DMS53 (cell line): Measurements from ENCODE around the gene PCAT7.

Experiments used
- DNase-seq: peaks from one replicate; lab custom pipeline; 2025; lab: John Stamatoyannopoulos, UW

PCAT7 gene

DNA sequence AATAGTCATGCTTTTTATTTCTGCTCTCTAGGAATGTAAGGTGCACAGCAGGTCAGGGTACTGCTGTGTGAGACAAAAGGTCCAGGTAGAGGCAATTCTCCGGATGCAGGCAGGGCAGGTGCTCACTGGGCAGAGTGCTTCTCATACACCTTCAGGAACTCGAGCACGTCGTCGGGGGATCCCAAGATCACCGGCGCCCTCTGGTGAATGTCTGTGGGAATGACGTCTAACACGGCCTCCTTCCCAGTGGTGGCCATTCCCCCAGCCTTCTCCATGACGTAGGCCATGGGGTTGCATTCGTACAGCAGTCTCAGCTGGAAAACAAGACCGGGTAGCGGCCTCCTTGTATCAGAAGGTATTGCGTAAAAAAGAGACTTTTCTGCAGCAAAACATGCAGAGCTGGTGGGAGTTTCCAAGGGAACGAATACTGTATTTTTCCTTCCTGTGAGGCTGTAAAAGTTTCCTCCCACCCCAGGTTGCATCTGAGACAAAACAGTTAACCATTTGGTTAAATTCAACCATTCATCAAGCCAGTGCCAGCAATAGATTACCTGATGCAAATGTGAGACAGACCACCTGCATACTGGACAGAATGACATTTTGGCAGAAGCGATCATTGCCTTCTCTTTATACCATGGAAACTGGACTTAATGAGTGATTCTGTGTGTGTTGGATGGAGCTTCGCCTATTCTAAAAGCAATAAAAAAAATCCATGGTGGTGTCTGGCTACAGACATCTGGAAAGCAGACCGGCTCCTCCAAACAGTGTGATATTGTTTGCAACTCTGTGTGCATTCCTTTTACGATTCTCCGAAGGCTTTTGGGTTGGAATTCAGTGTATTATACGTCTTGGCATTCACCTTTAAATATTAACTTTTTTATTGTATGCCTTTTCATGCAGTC is 48.6 kb downstream of the PCAT7 start:
- DNase-seq = peak; percentile 28

DNA sequence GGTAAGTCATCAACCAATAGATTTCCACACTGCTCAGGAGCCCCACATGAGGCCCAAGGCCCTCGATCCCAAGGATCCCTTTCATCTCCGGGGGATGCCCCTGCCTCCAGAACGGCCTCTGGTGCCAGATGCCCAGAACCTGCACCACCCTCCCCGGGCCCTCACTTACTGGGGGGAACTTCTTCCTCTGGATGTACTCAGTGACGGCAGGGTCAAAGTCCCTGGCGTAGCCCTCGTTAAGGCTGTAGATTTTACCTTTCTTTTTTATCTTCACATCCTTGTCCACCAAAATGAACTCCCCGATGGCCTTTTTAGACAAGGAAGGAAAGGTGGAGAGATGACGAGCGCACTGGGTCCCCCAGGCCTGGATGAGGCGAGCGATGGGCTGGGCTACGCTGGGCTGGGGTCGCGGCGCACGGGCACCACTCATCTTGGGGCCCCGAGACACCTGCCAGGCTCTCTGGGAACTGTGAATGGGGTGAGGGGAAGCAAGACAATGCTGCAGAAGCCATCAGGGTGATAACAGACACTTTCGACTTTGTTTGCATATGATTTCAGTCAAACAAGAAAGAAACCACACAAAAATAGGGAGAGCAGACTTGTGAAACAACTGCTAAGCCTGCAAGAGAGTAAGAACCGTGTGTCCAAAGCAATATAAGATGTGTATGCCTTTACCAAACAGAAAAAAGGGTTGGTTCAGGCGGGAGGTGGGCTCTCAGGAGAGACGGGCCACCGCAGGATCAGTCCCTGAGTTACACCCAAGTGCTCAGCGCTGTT is 52.0 kb downstream of the PCAT7 start:
- no peak for DNase-seq

DNA sequence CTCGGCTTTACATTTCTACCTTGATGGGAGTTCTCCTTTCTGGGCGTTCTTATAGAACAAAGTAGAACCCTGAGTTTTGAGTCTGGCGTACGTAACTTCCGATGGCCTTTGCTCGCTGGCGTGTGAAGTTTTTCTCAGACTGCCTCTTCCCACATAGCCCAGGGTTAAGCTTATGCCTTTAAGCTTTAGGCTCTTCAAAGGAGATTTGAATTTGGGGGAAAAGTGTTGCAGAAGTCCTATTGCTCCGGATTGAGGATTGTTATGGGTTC is 52.5 kb downstream of the PCAT7 start:
- no peak for DNase-seq

DNA sequence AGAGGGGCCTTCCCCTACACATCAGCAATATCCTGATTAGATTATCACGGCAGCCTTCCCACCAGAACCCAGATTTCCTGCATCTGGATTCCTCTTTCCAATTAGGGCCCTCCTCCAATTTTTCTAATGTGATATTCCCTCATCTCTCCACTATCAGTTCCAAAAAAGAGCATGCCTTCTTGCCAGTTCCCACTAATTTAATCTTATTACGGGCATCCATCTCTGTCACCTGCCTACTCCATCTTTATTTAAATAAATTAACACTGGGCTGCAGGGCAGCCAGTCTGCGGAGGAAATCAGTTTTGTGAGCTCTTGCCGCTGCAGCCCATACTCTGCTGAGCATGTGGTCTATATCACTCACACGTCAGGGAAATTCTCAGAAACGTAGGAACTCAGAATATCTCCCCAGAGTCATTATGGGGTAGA is 55.3 kb downstream of the PCAT7 start:
- no peak for DNase-seq

DNA sequence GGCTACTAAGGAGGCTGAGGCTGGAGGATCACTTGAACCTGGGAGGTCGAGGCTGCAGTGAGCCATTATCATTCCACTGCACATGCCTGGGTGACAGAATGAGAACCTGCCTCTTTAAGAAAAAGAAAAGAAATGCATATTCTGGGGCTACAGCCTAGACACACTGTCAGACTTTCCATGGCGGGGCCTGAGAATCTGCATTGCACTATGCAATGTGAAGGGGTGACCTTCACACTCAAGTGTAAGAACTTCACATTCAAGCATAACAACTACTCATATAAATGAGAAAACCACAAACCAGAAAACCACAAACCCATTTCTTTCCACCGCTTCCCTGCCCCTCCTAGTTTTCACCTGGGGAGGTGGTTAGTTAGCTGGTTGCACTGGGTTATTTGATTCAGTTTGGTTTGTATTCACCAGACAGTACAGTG is 56.8 kb downstream of the PCAT7 start:
- DNase-seq = no peak

DNA sequence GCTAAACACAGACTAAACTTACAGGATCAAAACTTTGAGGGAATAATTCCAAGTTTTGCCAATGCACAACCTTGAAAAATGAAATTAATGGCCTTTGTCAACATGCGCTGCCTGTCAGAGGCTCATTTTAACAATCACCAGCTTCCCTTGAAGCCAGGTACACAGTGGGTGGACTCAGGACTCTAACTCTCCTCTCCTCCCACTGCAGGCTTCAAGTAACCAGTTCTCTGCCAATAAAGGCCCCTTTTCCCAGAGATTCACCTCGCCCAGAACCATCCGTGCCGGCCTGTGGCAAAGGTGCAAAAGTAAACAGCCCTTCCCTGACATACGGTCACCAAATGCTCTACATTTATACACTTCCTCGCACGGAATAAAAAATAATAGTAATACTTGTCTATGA is 57.2 kb downstream of the PCAT7 start:
- DNase-seq = no peak

DNA sequence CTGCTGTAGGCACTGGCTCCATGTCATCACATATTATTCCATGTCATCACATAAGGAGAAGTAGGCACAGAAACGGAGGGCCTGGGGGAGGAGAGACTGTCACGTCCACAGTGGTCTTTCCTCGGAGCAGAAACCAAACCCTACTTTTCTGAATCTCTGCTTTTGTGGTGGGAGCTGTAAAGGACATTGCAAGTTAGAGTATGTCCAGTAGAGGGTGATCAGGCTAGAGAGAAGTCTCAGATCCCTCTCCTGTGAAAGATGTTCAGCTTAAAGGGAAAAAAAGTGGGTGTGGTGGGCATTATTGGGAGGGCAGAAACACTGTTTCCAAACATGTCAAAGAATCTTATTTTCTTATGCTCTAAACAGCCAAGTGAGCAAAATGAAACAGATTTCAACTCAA is 58.1 kb downstream of the PCAT7 start:
- no peak for DNase-seq

DNA sequence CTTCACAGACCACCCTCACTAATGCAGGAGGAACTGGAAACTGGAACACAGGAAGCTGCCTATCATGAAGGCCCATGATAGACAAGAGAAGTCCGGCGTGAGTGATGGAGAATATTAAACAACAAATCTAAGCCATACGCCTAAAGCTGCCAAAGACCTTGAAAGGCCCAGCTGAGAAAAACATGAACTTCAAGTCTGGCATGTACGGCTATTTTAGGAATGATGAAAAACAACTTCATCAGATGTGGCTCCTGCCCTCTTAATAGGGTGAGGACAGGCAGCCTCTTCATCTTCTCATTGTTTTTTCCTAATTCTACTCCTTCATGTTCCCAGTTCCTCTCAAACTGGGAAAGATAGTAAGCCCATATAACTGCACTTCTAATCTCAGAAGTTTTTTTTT is 64.1 kb downstream of the PCAT7 start:
- DNase-seq = no peak
